Ascending aorta (tissue), 2 donors: ENCODE data around the gene CTDNEP1. TPM values are rescaled to one million over a fixed set of nuclear protein-coding genes. Genes with fewer than 3 reads are reported as not detected.
A peak's percentile ranks its signal among the peaks of the same experiment; 100 is the strongest.

Experiments
- DNase-seq, 2 donors: peaks; one replicate each; pipeline ENCODE4 v3.0.0-alpha.2; 2019; ENCODE audit warnings: low spot score in 2 of 2
- H3K27ac ChIP-seq, 2 donors: fragments of 200-600 bp; sonication (generic); one replicate each; pipeline ENCODE4 v1.5.1; 2016 to 2017; ENCODE audit warnings: mild to moderate bottlenecking in 1 of 2
- H3K27me3 ChIP-seq: fragments of 200-600 bp; sonication (generic); one replicate; pipeline ENCODE4 v1.5.1; 2017
- H3K36me3 ChIP-seq, 2 donors: fragments of 200-600 bp; sonication (generic); one replicate each; pipeline ENCODE4 v1.5.1; 2016
- H3K4me1 ChIP-seq, 2 donors: fragments of 200-600 bp; sonication (generic); one replicate each; pipeline ENCODE4 v1.5.1; 2016 to 2017; ENCODE audit warnings: mild to moderate bottlenecking in 1 of 2
- H3K4me3 ChIP-seq, 2 donors: fragments of 200-600 bp; sonication (generic); one replicate each; pipeline ENCODE4 v1.5.1; 2016 to 2017; ENCODE audit warnings: mild to moderate bottlenecking in 1 of 2
- H3K9me3 ChIP-seq, 2 donors: fragments of 200-600 bp; sonication (generic); one replicate each; pipeline ENCODE4 v1.5.1; 2016
- intact Hi-C: fragments of 100-400 bp; cut with DNase I; formaldehyde crosslinking; loops from one replicate; pipeline ENCODE4 v1.15.1; 2023
- total RNA-seq: library from RNA; depleted of rRNA; stranded (reverse); fragments of >200 nt; gene quantifications from one replicate; pipeline ENCODE4 v1.1.0, GENCODE V29; 2016
- TF ChIP-seq, protein P1 (sequence below), 3 experiments: fragments of 200-600 bp in 2 of 3; fragments of 450-650 bp in 1 of 3; sonication (generic) in 2 of 3; IDR thresholded peaks; one replicate each; pipeline ENCODE4 v1.5.1; 2016 to 2019; ENCODE audit warnings: antibody characterized with exemption in 3 of 3, mild to moderate bottlenecking in 1 of 3, moderate library complexity in 1 of 3

Gene CTDNEP1
- total RNA-seq, 1 donor from 2014 or later = 81.4 TPM

DNA sequence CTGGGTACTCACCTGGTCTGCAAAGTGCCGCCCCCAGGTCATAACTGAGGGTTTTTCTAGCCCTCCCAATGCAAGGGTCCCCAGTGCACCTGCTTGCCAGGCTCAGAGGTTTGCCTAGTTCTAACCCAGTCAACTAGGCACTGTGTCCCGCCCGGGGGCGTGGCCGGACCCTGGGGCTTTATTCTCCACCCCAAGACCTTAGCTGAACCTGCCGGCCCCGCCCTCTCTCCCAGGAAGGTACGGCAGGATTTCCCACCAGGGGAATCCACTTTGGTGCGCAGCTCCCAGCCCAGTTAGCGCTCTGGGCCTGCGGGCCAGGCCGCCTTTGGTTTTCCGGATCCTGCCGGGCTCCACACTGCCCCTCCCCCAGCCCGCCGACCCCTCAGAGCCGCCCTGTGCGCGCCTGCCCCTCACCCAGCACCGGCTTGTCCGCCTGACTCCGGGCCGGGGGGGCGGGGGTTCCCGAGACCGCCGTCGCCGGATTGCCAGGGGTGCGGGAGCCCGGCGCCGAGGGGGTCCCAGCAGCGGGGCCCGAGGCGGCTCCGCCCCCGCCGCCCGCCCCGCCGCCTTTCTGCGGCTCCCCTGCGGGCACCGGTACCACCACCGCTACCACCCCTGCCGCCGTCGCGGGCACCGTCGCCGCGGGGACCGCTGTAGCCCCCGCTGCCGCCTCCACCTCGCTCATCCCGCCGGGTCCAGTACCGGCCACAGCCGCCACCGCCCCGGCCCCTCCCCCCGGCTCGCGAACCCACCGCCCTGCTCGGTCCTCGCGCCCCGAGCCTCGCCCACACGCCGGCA lies 42.5 kb upstream of the CTDNEP1 start:
- Histone ChIP-seq H3K36me3 (no peaks in the 10 kb centered on the region), H3K27me3 (peaks cover 8% of the 10 kb centered on the region), H3K4me3 (peak overlapping the region; percentile 42 to 52), H3K9me3 (no peaks in the 10 kb centered on the region), H3K27ac (no peak overlapping the region), H3K4me1 (peaks cover 4 to 22% of the 10 kb centered on the region in 2 donors)
- intact Hi-C loops = no loop called here
- TF ChIP-seq, protein P1, sequence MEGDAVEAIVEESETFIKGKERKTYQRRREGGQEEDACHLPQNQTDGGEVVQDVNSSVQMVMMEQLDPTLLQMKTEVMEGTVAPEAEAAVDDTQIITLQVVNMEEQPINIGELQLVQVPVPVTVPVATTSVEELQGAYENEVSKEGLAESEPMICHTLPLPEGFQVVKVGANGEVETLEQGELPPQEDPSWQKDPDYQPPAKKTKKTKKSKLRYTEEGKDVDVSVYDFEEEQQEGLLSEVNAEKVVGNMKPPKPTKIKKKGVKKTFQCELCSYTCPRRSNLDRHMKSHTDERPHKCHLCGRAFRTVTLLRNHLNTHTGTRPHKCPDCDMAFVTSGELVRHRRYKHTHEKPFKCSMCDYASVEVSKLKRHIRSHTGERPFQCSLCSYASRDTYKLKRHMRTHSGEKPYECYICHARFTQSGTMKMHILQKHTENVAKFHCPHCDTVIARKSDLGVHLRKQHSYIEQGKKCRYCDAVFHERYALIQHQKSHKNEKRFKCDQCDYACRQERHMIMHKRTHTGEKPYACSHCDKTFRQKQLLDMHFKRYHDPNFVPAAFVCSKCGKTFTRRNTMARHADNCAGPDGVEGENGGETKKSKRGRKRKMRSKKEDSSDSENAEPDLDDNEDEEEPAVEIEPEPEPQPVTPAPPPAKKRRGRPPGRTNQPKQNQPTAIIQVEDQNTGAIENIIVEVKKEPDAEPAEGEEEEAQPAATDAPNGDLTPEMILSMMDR (IDR thresholded peaks at IDR 0.05) = no peak
- no peak for DNase-seq

DNA sequence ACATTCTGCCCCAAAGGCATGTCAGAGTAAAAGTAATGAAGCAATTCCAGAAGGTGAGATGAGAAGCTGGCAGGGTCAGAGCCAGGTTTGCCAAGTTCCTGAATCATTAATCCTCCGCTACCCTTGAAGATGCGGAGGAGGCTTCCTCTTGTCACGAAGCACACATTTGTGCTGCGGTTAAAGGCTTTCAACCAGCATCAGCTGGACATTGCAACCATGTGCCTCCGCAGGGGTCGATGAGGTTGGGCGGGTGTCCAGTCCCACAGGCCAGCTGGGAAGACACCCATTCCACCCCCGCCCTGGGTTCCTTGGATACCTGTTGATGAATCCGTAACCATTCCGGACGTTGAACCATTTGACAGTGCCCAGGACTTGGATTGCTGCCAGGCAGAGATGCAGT lies 41.6 kb upstream of the CTDNEP1 start:
- DNase-seq = no peak
- Histone ChIP-seq H3K4me1 (peaks cover 4 to 22% of the 10 kb centered on the region in 2 donors), H3K36me3 (no peaks in the 10 kb centered on the region), H3K4me3 (no peak overlapping the region), H3K27ac (no peak overlapping the region), H3K9me3 (no peaks in the 10 kb centered on the region), H3K27me3 (peaks cover 8% of the 10 kb centered on the region)
- intact Hi-C loops = no loop called here
- TF ChIP-seq, protein P1 (IDR thresholded peaks at IDR 0.05) = no peak

DNA sequence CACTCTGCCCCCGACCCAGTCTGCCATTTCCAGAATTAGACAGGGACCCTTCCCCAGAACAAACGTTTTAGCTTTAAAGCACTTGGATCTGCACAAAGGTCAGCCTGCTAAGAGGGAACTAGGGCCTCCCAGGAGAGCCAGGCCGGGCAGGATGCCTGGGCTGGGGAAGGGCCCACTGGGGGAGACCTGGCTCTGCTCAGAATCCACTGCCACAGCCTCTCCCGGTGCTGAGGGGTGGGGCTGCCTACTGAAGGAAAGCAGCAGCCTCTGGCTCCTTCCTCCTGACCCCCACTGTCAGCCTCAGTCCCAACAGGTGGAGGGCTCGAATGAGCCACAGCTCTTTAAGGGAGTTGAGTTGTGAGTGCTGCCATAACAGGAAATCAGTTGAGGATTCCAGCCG lies 41.2 kb upstream of the CTDNEP1 start:
- Histone ChIP-seq H3K9me3 (no peaks in the 10 kb centered on the region), H3K36me3 (no peaks in the 10 kb centered on the region), H3K27me3 (peaks cover 8% of the 10 kb centered on the region), H3K4me3 (no peak overlapping the region), H3K4me1 (peaks cover 4 to 22% of the 10 kb centered on the region in 2 donors), H3K27ac (no peak overlapping the region)
- DNase-seq = no peak
- intact Hi-C loops = no loop called here
- TF ChIP-seq, protein P1 (IDR thresholded peaks at IDR 0.05) = no peak

DNA sequence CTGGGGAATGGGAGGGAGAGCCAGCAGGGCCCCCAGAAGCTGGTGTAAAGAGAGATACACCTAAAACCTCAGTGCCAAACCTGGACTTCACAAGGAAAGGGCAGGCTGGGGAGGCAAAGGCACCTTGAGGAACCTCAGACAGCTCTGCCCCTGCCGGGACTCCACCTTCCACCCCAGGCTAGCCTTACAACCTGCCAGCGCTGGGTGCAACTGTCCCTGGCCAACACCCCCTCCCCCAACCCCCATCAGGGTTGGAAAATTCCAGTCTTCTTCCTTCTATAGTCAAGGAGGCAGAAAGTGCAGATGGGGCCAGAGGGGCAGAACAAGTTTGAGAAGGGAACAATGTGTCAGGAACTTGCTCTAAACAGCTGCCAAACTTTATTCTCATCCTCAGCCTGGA lies 40.7 kb upstream of the CTDNEP1 start:
- no peak for DNase-seq
- Histone ChIP-seq H3K9me3 (no peaks in the 10 kb centered on the region), H3K27ac (no peak overlapping the region), H3K4me1 (peaks cover 4 to 22% of the 10 kb centered on the region in 2 donors), H3K27me3 (peaks cover 8% of the 10 kb centered on the region), H3K36me3 (no peaks in the 10 kb centered on the region), H3K4me3 (no peak overlapping the region)
- TF ChIP-seq, protein P1 (IDR thresholded peaks at IDR 0.05) = no peak
- intact Hi-C loops = no loop called here

DNA sequence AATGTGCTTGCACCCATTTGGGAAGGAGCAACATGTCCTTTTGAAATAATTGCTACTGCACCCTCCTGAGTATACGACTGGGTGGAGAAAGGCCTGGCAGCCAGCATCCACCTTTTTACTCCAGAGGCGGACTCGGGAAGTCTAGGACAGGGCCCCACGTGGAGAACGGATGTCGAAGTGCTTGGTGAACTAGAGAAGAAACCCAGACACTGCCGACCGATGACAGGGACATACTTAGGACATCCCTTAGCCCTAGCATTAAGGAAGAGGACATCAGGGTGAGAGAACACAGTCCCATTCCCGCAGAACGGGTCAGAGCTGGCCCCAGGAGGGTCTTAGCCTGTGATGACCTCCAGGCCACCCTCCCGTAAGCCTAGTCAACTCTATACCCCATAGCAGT lies 39.2 kb upstream of the CTDNEP1 start:
- peaks cover 8% of the 10 kb centered on the region for H3K27me3 ChIP-seq
- DNase-seq = no peak
- TF ChIP-seq, protein P1 (IDR thresholded peaks at IDR 0.05) = no peak
- H3K4me1 ChIP-seq = peaks cover 4 to 13% of the 10 kb centered on the region in 2 donors
- intact Hi-C loops = no loop called here
- H3K9me3 ChIP-seq = no peaks in the 10 kb centered on the region
- no peak overlapping the region for H3K4me3 ChIP-seq
- no peak overlapping the region for H3K27ac ChIP-seq
- H3K36me3 ChIP-seq = no peaks in the 10 kb centered on the region
